Measurements from ENCODE around the gene AP1B1. TPM values are rescaled to one million over a fixed set of nuclear protein-coding genes. Genes with fewer than 3 reads are reported as not detected.

The AP1B1 gene
- total and polyA plus RNA-seq, 2 donors (not counting 1 experiment from before 2014, with no cell fraction given), result 44.1 to 45.6 TPM

DNA sequence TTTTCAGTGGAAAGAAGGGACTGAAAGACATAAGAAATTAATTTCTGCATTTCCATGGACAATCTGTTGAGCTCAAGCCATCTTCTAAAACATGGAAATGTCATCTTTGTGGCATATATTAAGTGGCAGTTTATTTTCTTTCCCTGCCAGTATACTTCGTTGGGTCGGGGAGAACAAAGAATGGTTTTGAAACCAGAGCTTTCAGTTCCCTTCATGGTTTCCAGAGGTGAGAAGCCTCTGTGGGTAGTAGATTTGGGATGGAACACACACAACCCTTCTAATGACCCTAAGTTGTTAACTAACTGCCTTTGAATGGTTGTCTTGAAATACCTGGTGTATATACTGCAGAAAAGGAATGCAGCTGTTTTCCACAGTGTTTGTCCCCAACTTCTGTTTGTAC, 99.5 kb downstream of the AP1B1 start:
- DNase-seq (ENCODE audit: low read depth in 2 of 2), result no peak
- Histone ChIP-seq H4K20me1 (ENCODE audit: control insufficient read depth, extremely low read depth, insufficient read depth, low read length) (no peaks in the 10 kb centered on the region), H3K4me2 (ENCODE audit: extremely low read depth, insufficient read depth, low read length) (no peak overlapping the region), H3K27me3 (ENCODE audit: control insufficient read depth, insufficient read depth, low read length) (no peaks in the 10 kb centered on the region), H3K27ac (ENCODE audit: insufficient read depth, low read length) (no peak overlapping the region), H3K4me1 (ENCODE audit: control insufficient read depth, extremely low read depth, insufficient read depth, low read length) (no peaks in the 10 kb centered on the region), H3K79me2 (ENCODE audit: control insufficient read depth, insufficient read depth, low read length) (peaks cover 34% of the 10 kb centered on the region), H3K9me3 (ENCODE audit: control insufficient read depth, insufficient read depth, low read depth, low read length) (no peaks in the 10 kb centered on the region), H3K4me3 (replicated peaks in 1 of 4; ENCODE audit: control extremely low read depth in 1 of 4, insufficient read depth in 1 of 4, low read depth in 3 of 4, low read length in 4 of 4) (no peak overlapping the region), H3K36me3 (ENCODE audit: control insufficient read depth, insufficient read depth, low read length) (peaks cover 24% of the 10 kb centered on the region), H2AFZ (ENCODE audit: low read length) (no peak overlapping the region), H3K9ac (ENCODE audit: insufficient read depth, low read length) (no peak overlapping the region)
- TF ChIP-seq EZH2 (IDR thresholded peaks at IDR 0.05; ENCODE audit: low read length, missing control alignments), result no peak
- TF ChIP-seq, protein P1, sequence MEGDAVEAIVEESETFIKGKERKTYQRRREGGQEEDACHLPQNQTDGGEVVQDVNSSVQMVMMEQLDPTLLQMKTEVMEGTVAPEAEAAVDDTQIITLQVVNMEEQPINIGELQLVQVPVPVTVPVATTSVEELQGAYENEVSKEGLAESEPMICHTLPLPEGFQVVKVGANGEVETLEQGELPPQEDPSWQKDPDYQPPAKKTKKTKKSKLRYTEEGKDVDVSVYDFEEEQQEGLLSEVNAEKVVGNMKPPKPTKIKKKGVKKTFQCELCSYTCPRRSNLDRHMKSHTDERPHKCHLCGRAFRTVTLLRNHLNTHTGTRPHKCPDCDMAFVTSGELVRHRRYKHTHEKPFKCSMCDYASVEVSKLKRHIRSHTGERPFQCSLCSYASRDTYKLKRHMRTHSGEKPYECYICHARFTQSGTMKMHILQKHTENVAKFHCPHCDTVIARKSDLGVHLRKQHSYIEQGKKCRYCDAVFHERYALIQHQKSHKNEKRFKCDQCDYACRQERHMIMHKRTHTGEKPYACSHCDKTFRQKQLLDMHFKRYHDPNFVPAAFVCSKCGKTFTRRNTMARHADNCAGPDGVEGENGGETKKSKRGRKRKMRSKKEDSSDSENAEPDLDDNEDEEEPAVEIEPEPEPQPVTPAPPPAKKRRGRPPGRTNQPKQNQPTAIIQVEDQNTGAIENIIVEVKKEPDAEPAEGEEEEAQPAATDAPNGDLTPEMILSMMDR (conservative IDR thresholded peaks at IDR 0.05 in 1 of 2, IDR thresholded peaks at IDR 0.05 in 1 of 2; ENCODE audit: low read depth in 1 of 2, low read length in 2 of 2), result no peak

DNA sequence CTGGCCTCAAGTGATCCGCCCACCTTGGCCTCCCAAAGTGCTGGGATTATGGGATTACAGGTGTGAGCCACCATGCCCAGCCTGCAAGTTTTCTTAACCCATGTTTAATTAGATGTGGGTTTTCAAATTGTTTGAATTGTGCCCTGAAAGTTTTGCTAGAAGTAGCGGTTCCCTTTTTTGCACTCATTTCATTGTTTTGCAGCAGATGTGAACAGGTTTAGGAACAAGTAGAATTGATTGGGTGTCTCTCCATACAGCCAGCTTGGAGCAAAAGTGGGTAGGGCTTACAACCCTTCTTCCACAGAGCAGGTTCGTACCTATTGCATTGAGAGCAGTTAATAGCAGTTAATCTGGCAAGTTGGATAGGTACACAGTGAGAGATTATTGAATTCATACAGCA, 104.2 kb downstream of the AP1B1 start:
- H3K4me3 ChIP-seq (replicated peaks in 1 of 4; ENCODE audit: control extremely low read depth in 1 of 4, insufficient read depth in 1 of 4, low read depth in 3 of 4, low read length in 4 of 4), result no peak overlapping the region
- H3K27me3 ChIP-seq (ENCODE audit: control insufficient read depth, insufficient read depth, low read length), result no peaks in the 10 kb centered on the region
- TF ChIP-seq EZH2 (IDR thresholded peaks at IDR 0.05; ENCODE audit: low read length, missing control alignments), result no peak
- TF ChIP-seq, protein P1 (conservative IDR thresholded peaks at IDR 0.05 in 1 of 2, IDR thresholded peaks at IDR 0.05 in 1 of 2; ENCODE audit: low read depth in 1 of 2, low read length in 2 of 2), result no peak
- no peak overlapping the region for H3K27ac ChIP-seq (ENCODE audit: insufficient read depth, low read length)
- H3K79me2 ChIP-seq (ENCODE audit: control insufficient read depth, insufficient read depth, low read length), result peaks cover 47% of the 10 kb centered on the region
- DNase-seq (ENCODE audit: low read depth in 2 of 2), result no peak
- peaks cover 2% of the 10 kb centered on the region for H4K20me1 ChIP-seq (ENCODE audit: control insufficient read depth, extremely low read depth, insufficient read depth, low read length)
- no peak overlapping the region for H3K9ac ChIP-seq (ENCODE audit: insufficient read depth, low read length)
- no peaks in the 10 kb centered on the region for H3K4me1 ChIP-seq (ENCODE audit: control insufficient read depth, extremely low read depth, insufficient read depth, low read length)
- H3K36me3 ChIP-seq (ENCODE audit: control insufficient read depth, insufficient read depth, low read length), result peaks cover 25% of the 10 kb centered on the region
- no peak overlapping the region for H2AFZ ChIP-seq (ENCODE audit: low read length)
- H3K4me2 ChIP-seq (ENCODE audit: extremely low read depth, insufficient read depth, low read length), result no peak overlapping the region
- H3K9me3 ChIP-seq (ENCODE audit: control insufficient read depth, insufficient read depth, low read depth, low read length), result no peaks in the 10 kb centered on the region

DNA sequence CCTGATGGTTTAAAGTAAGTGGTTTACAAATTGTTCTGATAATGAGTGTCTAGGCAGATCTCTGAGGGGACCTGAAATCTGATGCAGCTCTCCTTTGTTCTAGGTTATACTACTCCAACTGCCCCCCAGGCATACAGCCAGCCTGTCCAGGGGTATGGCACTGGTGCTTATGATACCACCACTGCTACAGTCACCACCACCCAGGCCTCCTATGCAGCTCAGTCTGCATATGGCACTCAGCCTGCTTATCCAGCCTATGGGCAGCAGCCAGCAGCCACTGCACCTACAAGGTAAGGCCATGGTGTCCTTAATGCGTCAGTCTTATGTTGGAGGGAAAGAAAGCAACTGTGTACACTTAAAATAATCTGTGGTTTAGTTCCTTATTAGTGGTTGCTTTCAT, 110.4 kb downstream of the AP1B1 start:
- TF ChIP-seq, protein P1 (conservative IDR thresholded peaks at IDR 0.05 in 1 of 2, IDR thresholded peaks at IDR 0.05 in 1 of 2; ENCODE audit: low read depth in 1 of 2, low read length in 2 of 2), result no peak
- no peak for TF ChIP-seq EZH2 (IDR thresholded peaks at IDR 0.05; ENCODE audit: low read length, missing control alignments)
- Histone ChIP-seq H3K27ac (ENCODE audit: insufficient read depth, low read length) (no peak overlapping the region), H3K79me2 (ENCODE audit: control insufficient read depth, insufficient read depth, low read length) (peaks cover 78% of the 10 kb centered on the region), H3K36me3 (ENCODE audit: control insufficient read depth, insufficient read depth, low read length) (peaks cover 17% of the 10 kb centered on the region), H4K20me1 (ENCODE audit: control insufficient read depth, extremely low read depth, insufficient read depth, low read length) (peaks cover 7% of the 10 kb centered on the region), H3K4me1 (ENCODE audit: control insufficient read depth, extremely low read depth, insufficient read depth, low read length) (no peaks in the 10 kb centered on the region), H3K9ac (ENCODE audit: insufficient read depth, low read length) (no peak overlapping the region), H3K4me3 (replicated peaks in 1 of 4; ENCODE audit: control extremely low read depth in 1 of 4, insufficient read depth in 1 of 4, low read depth in 3 of 4, low read length in 4 of 4) (no peak overlapping the region), H3K4me2 (ENCODE audit: extremely low read depth, insufficient read depth, low read length) (no peak overlapping the region), H2AFZ (ENCODE audit: low read length) (no peak overlapping the region), H3K9me3 (ENCODE audit: control insufficient read depth, insufficient read depth, low read depth, low read length) (no peaks in the 10 kb centered on the region), H3K27me3 (ENCODE audit: control insufficient read depth, insufficient read depth, low read length) (no peaks in the 10 kb centered on the region)
- DNase-seq (ENCODE audit: low read depth in 2 of 2), result no peak

Other genes with a start within 250 kb of the AP1B1 start
- 0.50 and 2.8 TPM in 2 replicates for gene EMID1, start 182.7 kb downstream of the AP1B1 start, total RNA-seq
- not detected in 2 replicates for gene EMID1, start 182.7 kb downstream of the AP1B1 start, polyA plus RNA-seq
- gene RHBDD3, start 120.6 kb downstream of the AP1B1 start, total RNA-seq, result 20.3 and 20.6 TPM in 2 replicates
- gene RHBDD3, start 120.6 kb downstream of the AP1B1 start, polyA plus RNA-seq, result 6.7 and 7.2 TPM in 2 replicates
- gene EWSR1, start 120.3 kb downstream of the AP1B1 start, total RNA-seq, result 107 and 150 TPM in 2 replicates
- 172 and 224 TPM in 2 replicates for gene EWSR1, start 120.3 kb downstream of the AP1B1 start, polyA plus RNA-seq
- gene GAS2L1, start 81.9 kb downstream of the AP1B1 start, total RNA-seq, result 6.9 and 8.9 TPM in 2 replicates
- 5.4 and 7.5 TPM in 2 replicates for gene GAS2L1, start 81.9 kb downstream of the AP1B1 start, polyA plus RNA-seq
- gene RASL10A, start 72.9 kb downstream of the AP1B1 start, total RNA-seq, result not detected in 2 replicates
- not detected in 2 replicates for gene RASL10A, start 72.9 kb downstream of the AP1B1 start, polyA plus RNA-seq
- gene RFPL1, start 50.0 kb upstream of the AP1B1 start, total RNA-seq, result not detected in 2 replicates
- gene RFPL1, start 50.0 kb upstream of the AP1B1 start, polyA plus RNA-seq, result not detected in 2 replicates
- 0.17 and 0.26 TPM in 2 replicates for gene NEFH, start 91.6 kb upstream of the AP1B1 start, total RNA-seq
- 0.37 and 2.1 TPM in 2 replicates for gene NEFH, start 91.6 kb upstream of the AP1B1 start, polyA plus RNA-seq
- gene THOC5, start 165.2 kb upstream of the AP1B1 start, total RNA-seq, result 47.8 and 52.8 TPM in 2 replicates
- 48.5 and 60.7 TPM in 2 replicates for gene THOC5, start 165.2 kb upstream of the AP1B1 start, polyA plus RNA-seq
- 33.9 and 55.5 TPM in 2 replicates for gene NIPSNAP1, start 192.5 kb upstream of the AP1B1 start, total RNA-seq
- gene NIPSNAP1, start 192.5 kb upstream of the AP1B1 start, polyA plus RNA-seq, result 51.8 and 62.1 TPM in 2 replicates
- 37.0 and 55.5 TPM in 2 replicates for gene NF2, start 215.1 kb upstream of the AP1B1 start, total RNA-seq
- 80.9 and 108 TPM in 2 replicates for gene NF2, start 215.1 kb upstream of the AP1B1 start, polyA plus RNA-seq